GM12878 (cell line): ENCODE measurements around the gene TBCE. TPM values are rescaled to one million over a fixed set of nuclear protein-coding genes. Genes with fewer than 3 reads are reported as not detected.

Experiments
- ATAC-seq: fragments of 200-7000 bp; cut with Tn5 transposase; 3 replicates; pipeline ENCODE4 v1.9.1; 2020; ENCODE audit warnings: mild to moderate bottlenecking, moderate library complexity
- BruUV-seq: library from RNA; stranded (reverse); fragments of 400-500 nt; replicated peaks from 2 replicates; lab custom pipeline; 2021; lab: Mats Ljungman, UMichigan
- CTCF ChIA-PET: fragments of 300-600 bp; sonication (Branson Sonifier 250); formaldehyde crosslinking; extraction: SDS; loops from one replicate; lab custom pipeline; 2021; ENCODE audit warnings: inconsistent platforms; lab: Yijun Ruan, JAX
- POLR2A ChIA-PET: fragments of 350-600 bp; formaldehyde crosslinking; extraction: SDS; loops from one replicate; lab custom pipeline; 2021; ENCODE audit warnings: inconsistent platforms; lab: Charles Lee
- RAD21 ChIA-PET: fragments of 300-600 bp; sonication (Branson Sonifier 250); formaldehyde crosslinking; loops from one replicate; lab custom pipeline; 2023; ENCODE audit warnings: antibody characterized with exemption; ENCODE audit not compliant: unreplicated experiment; lab: Charles Lee
- SMC1A ChIA-PET: fragments of 300-600 bp; sonication (Branson Sonifier 250); formaldehyde crosslinking; loops from one replicate; lab custom pipeline; 2023; ENCODE audit not compliant: unreplicated experiment, uncharacterized antibody; lab: Charles Lee
- DNase-seq: peaks from one replicate; pipeline ENCODE4 v3.0.0-alpha.2; 2011; ENCODE audit warnings: low read depth, low spot score
- FAIRE-seq: peaks from 3 replicates; lab custom pipeline; 2011; peaks lifted over from hg19 to GRCh38; lab: Jason Lieb, UNC
- H2AFZ ChIP-seq: 2 replicates; pipeline ENCODE4 v1.6.0; 2011; ENCODE audit warnings: low read depth, low read length, control low read depth; ENCODE audit not compliant: control insufficient read depth
- H3K27ac ChIP-seq: 2 replicates; pipeline ENCODE4 v1.5.1; 2011; ENCODE audit warnings: control low read depth; ENCODE audit not compliant: control insufficient read depth, insufficient read depth
- H3K27me3 ChIP-seq, 2 experiments: replicated peaks in 1 of 2; 2 replicates each; pipeline versions ENCODE4 v1.6.0 to v1.6.1; 2011; ENCODE audit warnings: low read length in 1 of 2; ENCODE audit not compliant: control insufficient read depth in 2 of 2, insufficient read depth in 2 of 2
- H3K36me3 ChIP-seq, 2 experiments: 2 replicates each; pipeline ENCODE4 v1.5.1; 2011; ENCODE audit warnings: low read length in 1 of 2; ENCODE audit not compliant: control insufficient read depth in 2 of 2, insufficient read depth in 2 of 2
- H3K4me1 ChIP-seq: 2 replicates; pipeline ENCODE4 v1.6.1; 2011; ENCODE audit warnings: mild to moderate bottlenecking, low read length, moderate library complexity, mixed read lengths; ENCODE audit not compliant: control insufficient read depth, insufficient read depth
- H3K4me2 ChIP-seq: 2 replicates; pipeline ENCODE4 v1.6.0; 2011; ENCODE audit warnings: control low read depth; ENCODE audit not compliant: control insufficient read depth, insufficient read depth
- H3K4me3 ChIP-seq: fragments of 200-600 bp; sonication (generic); 2 replicates; pipeline ENCODE4 v1.5.1; 2016
- H3K79me2 ChIP-seq: 2 replicates; pipeline ENCODE4 v1.6.0; 2011; ENCODE audit warnings: low read length; ENCODE audit not compliant: control insufficient read depth, insufficient read depth
- H3K9ac ChIP-seq: 2 replicates; pipeline ENCODE4 v1.8.0; 2011; ENCODE audit warnings: low read length, control low read depth, mixed read lengths; ENCODE audit not compliant: control insufficient read depth, insufficient read depth
- H3K9me3 ChIP-seq: replicated peaks from 3 replicates; pipeline ENCODE4 v1.5.1; 2011; ENCODE audit warnings: mild to moderate bottlenecking, low read length; ENCODE audit not compliant: control insufficient read depth, insufficient read depth
- H4K20me1 ChIP-seq: 2 replicates; pipeline ENCODE4 v1.6.0; 2011; ENCODE audit not compliant: control insufficient read depth, insufficient read depth
- ATF3 ChIP-seq: IDR thresholded peaks from 2 replicates; pipeline ENCODE4 v1.6.1; 2011; ENCODE audit warnings: low read depth, mild to moderate bottlenecking, low read length, moderate library complexity, borderline replicate concordance; ENCODE audit errors: extremely low read depth
- ATF7 ChIP-seq: fragments of 450-650 bp; IDR thresholded peaks from 2 replicates; pipeline ENCODE4 v1.6.1; 2016; ENCODE audit warnings: low read depth, mild to moderate bottlenecking
- BACH1 ChIP-seq: fragments of 450-650 bp; IDR thresholded peaks from 2 replicates; pipeline ENCODE4 v1.6.1; 2017; ENCODE audit warnings: mild to moderate bottlenecking, borderline replicate concordance
- CBFB ChIP-seq: IDR thresholded peaks from 2 replicates; pipeline ENCODE4 v1.6.1; 2016; ENCODE audit warnings: antibody characterized with exemption, low read depth
- CHD1 ChIP-seq: IDR thresholded peaks from 2 replicates; pipeline ENCODE4 v1.6.1; 2012; ENCODE audit warnings: low read depth, low read length, improper control_type of control experiment
- CHD4 ChIP-seq: fragments of 200-600 bp; sonication (generic); IDR thresholded peaks from 2 replicates; pipeline ENCODE4 v1.6.1; 2016; ENCODE audit warnings: mild to moderate bottlenecking
- CREM ChIP-seq: IDR thresholded peaks from 2 replicates; pipeline ENCODE4 v1.6.1; 2014; ENCODE audit warnings: antibody characterized with exemption, low read depth
- HDAC2 ChIP-seq: fragments of 200-600 bp; sonication (generic); IDR thresholded peaks from 2 replicates; pipeline ENCODE4 v1.6.1; 2017
- HDAC6 ChIP-seq: fragments of 200-600 bp; sonication (generic); IDR thresholded peaks from one replicate; pipeline ENCODE4 v1.8.0; 2017; ENCODE audit warnings: antibody characterized with exemption; ENCODE audit not compliant: unreplicated experiment
- NFYA ChIP-seq: IDR thresholded peaks from 2 replicates; pipeline ENCODE4 v1.6.1; 2011; ENCODE audit warnings: low read depth, mild to moderate bottlenecking, low read length, improper control_type of control experiment, borderline replicate concordance
- PAX8 ChIP-seq: fragments of 450-650 bp; IDR thresholded peaks from 2 replicates; pipeline ENCODE4 v1.6.1; 2017; ENCODE audit warnings: mild to moderate bottlenecking, moderate library complexity
- PKNOX1 ChIP-seq: fragments of 450-650 bp; IDR thresholded peaks from 2 replicates; pipeline ENCODE4 v1.6.1; 2016; ENCODE audit warnings: mild to moderate bottlenecking
- PML ChIP-seq: IDR thresholded peaks from 2 replicates; pipeline ENCODE4 v1.6.1; 2012; ENCODE audit warnings: low read length, inconsistent platforms
- POLR2AphosphoS5 ChIP-seq: IDR thresholded peaks from 2 replicates; pipeline ENCODE4 v1.6.1; 2011; ENCODE audit warnings: mild to moderate bottlenecking, low read length, inconsistent platforms
- RAD21 ChIP-seq: IDR thresholded peaks from 2 replicates; pipeline ENCODE4 v1.6.1; 2011; ENCODE audit warnings: mild to moderate bottlenecking, low read depth, low read length, moderate library complexity; ENCODE audit not compliant: insufficient read depth
- SPI1 ChIP-seq: IDR thresholded peaks from 2 replicates; pipeline ENCODE4 v1.6.1; 2011; ENCODE audit warnings: low read depth, mild to moderate bottlenecking, low read length, moderate library complexity, borderline replicate concordance; ENCODE audit not compliant: insufficient read depth
- SRF ChIP-seq, 2 experiments: IDR thresholded peaks; 2 replicates each; pipeline ENCODE4 v1.6.1; 2011; ENCODE audit warnings: low read depth in 2 of 2, low read length in 2 of 2, mild to moderate bottlenecking in 1 of 2, moderate library complexity in 1 of 2
- TBL1XR1 ChIP-seq: IDR thresholded peaks from 2 replicates; pipeline ENCODE4 v1.6.1; 2012; ENCODE audit warnings: low read depth, low read length, improper control_type of control experiment
- TCF3 ChIP-seq: IDR thresholded peaks from 2 replicates; pipeline ENCODE4 v1.6.1; 2012; ENCODE audit warnings: low read depth, mild to moderate bottlenecking, low read length, borderline replicate concordance; ENCODE audit not compliant: insufficient read depth
- ZNF207 ChIP-seq: fragments of 450-650 bp; IDR thresholded peaks from 2 replicates; pipeline ENCODE4 v1.6.1; 2014; ENCODE audit warnings: antibody characterized with exemption, mild to moderate bottlenecking, borderline replicate concordance
- ZNF384 ChIP-seq: IDR thresholded peaks from 2 replicates; pipeline ENCODE4 v1.6.1; 2012; ENCODE audit warnings: low read depth, mild to moderate bottlenecking, low read length, improper control_type of control experiment, borderline replicate concordance
- WGBS: methylation state at CpG from one replicate; pipeline ENCODE4 v1.1.6; 2016; ENCODE audit warnings: low lambda C conversion rate; ENCODE audit not compliant: insufficient replicate concordance, insufficient coverage; ENCODE audit errors: missing lambda C conversion rate; 5-methylcytosine and 5-hydroxymethylcytosine counted together
- in situ Hi-C: fragments of 300-500 bp; cut with MboI; formaldehyde crosslinking; loops from 9 replicates; pipeline ENCODE4 v1.14.3; 2018; ENCODE audit warnings: mixed read lengths
- intact Hi-C: fragments of 100-400 bp; cut with micrococcal nuclease; formaldehyde crosslinking; loops from one replicate; pipeline ENCODE4 v1.14.2; 2022; ENCODE audit not compliant: unreplicated experiment
- polyA plus RNA-seq, 11 experiments: library from polyadenylated mRNA; depleted of rRNA in 4 of 11; unstranded in 6 of 11; stranded (reverse) in 5 of 11; fragments of >200 nt; fragmentation: Nextera tagmentation in 4 of 11; fragmentation: Illumina TruSeq in 1 of 11; extraction: Ambion mirVana in 4 of 11; extraction: Trizol in 1 of 11; gene quantifications; 1 replicate in 1 of 11; 2 replicates in 10 of 11; pipeline versions ENCODE4 v1.2.1 to v1.2.3, GENCODE V29; 2011 to 2016; ENCODE audit warnings: inconsistent platforms in 2 of 11, missing spikeins in 2 of 11, low read depth in 1 of 11
- total RNA-seq, 4 experiments: library from RNA; depleted of rRNA in 3 of 4; stranded (reverse); fragments of >200 nt in 3 of 4; fragmentation: Illumina TruSeq in 1 of 4; extraction: Trizol in 1 of 4; gene quantifications; 2 replicates each; pipeline versions ENCODE4 v1.2.1 to v1.2.3, GENCODE V29; 2013 to 2021
- TF ChIP-seq, protein P1 (sequence below): IDR thresholded peaks from 2 replicates; pipeline ENCODE4 v1.6.1; 2011; ENCODE audit warnings: low read depth, low read length, improper control_type of control experiment, borderline replicate concordance
- TF ChIP-seq, protein P2 (sequence below): fragments of 450-650 bp; IDR thresholded peaks from 2 replicates; pipeline ENCODE4 v1.6.1; 2014; ENCODE audit warnings: mild to moderate bottlenecking

The TBCE gene
- total and polyA plus RNA-seq, 10 of the 15 experiments (the other 5 are each of a cell fraction or from before 2014, with no cell fraction given) = 22.7 to 48.7 (median 29.2) TPM

- TF ChIP-seq TCF3 (no peak), CREM (no peak), RAD21 (no peak), ATF3 (no peak), SPI1 (no peak), ZNF207 (no peak)
- TF ChIP-seq, protein P1, sequence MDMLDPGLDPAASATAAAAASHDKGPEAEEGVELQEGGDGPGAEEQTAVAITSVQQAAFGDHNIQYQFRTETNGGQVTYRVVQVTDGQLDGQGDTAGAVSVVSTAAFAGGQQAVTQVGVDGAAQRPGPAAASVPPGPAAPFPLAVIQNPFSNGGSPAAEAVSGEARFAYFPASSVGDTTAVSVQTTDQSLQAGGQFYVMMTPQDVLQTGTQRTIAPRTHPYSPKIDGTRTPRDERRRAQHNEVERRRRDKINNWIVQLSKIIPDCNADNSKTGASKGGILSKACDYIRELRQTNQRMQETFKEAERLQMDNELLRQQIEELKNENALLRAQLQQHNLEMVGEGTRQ = no peak
- TF ChIP-seq, protein P2, sequence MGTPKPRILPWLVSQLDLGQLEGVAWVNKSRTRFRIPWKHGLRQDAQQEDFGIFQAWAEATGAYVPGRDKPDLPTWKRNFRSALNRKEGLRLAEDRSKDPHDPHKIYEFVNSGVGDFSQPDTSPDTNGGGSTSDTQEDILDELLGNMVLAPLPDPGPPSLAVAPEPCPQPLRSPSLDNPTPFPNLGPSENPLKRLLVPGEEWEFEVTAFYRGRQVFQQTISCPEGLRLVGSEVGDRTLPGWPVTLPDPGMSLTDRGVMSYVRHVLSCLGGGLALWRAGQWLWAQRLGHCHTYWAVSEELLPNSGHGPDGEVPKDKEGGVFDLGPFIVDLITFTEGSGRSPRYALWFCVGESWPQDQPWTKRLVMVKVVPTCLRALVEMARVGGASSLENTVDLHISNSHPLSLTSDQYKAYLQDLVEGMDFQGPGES = no peak
Measured at GRCh38 chr1:235494531-235494930, 127.3 kb downstream of the TBCE start (continued).

DNA sequence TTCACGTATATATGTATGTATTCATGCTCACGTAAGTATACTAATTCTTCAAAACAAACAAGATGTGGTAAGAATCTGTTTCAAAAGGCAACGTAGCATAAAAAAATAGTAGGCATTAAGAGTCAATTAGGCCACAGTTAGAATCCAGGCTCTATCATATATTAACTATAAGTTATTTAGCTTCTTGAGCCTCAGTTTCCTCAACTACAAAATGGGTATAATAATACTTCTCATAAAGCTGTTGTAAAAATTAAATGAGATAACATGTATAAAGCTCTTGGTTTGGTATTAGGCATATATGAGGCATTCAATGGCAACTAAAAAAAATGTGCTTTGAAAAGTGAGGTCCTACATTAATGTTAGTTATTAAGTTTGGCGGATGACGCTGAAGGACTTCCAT, 127.8 kb downstream of the TBCE start:
- no peak for FAIRE-seq
- no TSS peak for BruUV-seq
- TF ChIP-seq NFYA (no peak), ATF7 (no peak), CHD4 (no peak), POLR2AphosphoS5 (no peak), SRF (IDR thresholded peaks at IDR 0.05; ENCODE audit: low read depth in 2 of 2, low read length in 2 of 2) (no peak), HDAC2 (no peak), BACH1 (no peak), PAX8 (no peak), CHD1 (no peak), ZNF384 (no peak), PKNOX1 (no peak), CBFB (no peak), HDAC6 (no peak), PML (no peak), TBL1XR1 (no peak)
- TF ChIP-seq, all 136 proteins: peak for 0
- H3K79me2 ChIP-seq = no peaks in the 10 kb centered on the region
- ChIA-PET RAD21 (interaction anchor here (3.6 kb wide), 1 partner anchor 9 kb away, joined by 16 read pairs; the partner anchor contains the start of gene B3GALNT2), POLR2A (interaction anchor here (0.6 to 2.8 kb wide), 2 partner anchors 9 to 223 kb away, joined by 4 to 9 read pairs; partner anchors contain the start of gene B3GALNT2), SMC1A (interaction anchor here (0.9 to 1.3 kb wide), 3 partner anchors 9 to 262 kb away, joined by 3 read pairs; partner anchors contain the start of gene B3GALNT2), CTCF (interaction anchor here (1.1 to 3.6 kb wide), 2 partner anchors 9 to 73 kb away, joined by 3 to 18 read pairs; partner anchors contain the start of gene B3GALNT2)
- ATAC-seq = no peak
- no peak overlapping the region for H3K4me2 ChIP-seq
- H3K9ac ChIP-seq = no peak overlapping the region
- no peak for DNase-seq
- H3K4me3 ChIP-seq = no peak overlapping the region
- H3K4me1 ChIP-seq = peaks cover 8% of the 10 kb centered on the region
- no peak overlapping the region for H2AFZ ChIP-seq
- H3K27ac ChIP-seq = no peak overlapping the region
- in situ Hi-C loops (no loop called here), intact Hi-C loops (no loop called here)
- H3K36me3 ChIP-seq = peaks cover 0 to 3% of the 10 kb centered on the region in 2 experiments; a peak in 2 of 4 replicates
- no peaks in the 10 kb centered on the region for H3K27me3 ChIP-seq
- no peaks in the 10 kb centered on the region for H4K20me1 ChIP-seq
- no peaks in the 10 kb centered on the region for H3K9me3 ChIP-seq
- 98% methylated on average over 5 of the region's 5 CpGs for WGBS
